GM21423 (cell line): Measurements from ENCODE around the gene GALNTL6.
"Not testable (repeated sequence)": the region's sequence is repeated elsewhere in the genome, so short reads cannot be mapped to it uniquely, and the experiment has no call there.

Source experiments
- ATAC-seq: cut with Tn5 transposase; IDR thresholded peaks from one replicate; pipeline ENCODE4 v1.9.1; 2021; ENCODE audit warnings: mild to moderate bottlenecking, moderate library complexity; ENCODE audit not compliant: unreplicated experiment

GALNTL6 gene

DNA sequence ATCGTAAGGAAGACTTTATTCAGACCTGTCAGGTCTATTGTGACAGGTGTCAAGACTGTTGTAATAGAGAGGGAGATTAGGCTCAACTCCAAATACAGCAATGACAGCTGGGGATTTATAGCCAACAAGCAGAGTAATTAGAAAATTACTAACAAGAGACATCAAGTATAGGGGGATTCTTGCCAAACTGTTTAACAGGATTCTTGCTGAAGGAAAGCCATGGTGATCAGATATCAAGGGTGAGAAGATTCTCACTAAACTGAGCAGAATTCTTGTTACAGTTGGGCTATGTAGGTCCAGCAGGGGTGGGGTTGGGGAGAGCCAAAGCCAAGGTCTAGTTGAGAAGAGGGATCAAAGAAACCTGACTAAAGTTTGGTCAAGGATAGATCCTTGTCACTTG lies 894.4 kb downstream of the GALNTL6 start:
- no peak for ATAC-seq

DNA sequence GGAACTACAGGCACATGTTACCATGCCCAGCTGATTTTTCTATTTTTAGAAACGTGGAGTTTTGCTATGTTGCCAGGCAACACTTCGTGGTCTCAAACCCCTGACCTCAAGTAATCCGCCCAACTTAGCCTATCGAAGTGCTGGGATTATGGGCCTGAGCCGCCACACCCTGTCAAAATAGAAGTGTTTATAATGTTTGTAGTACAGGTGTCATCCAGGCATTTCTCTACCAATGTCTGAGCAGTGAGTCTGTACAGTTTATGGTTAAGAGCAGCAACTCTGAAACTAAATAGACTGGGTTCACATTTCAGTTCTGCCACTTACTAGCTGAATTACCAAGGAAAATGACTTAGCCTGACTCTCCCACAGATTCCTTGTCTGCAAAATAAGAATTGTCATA lies 895.0 kb downstream of the GALNTL6 start:
- ATAC-seq = no peak

DNA sequence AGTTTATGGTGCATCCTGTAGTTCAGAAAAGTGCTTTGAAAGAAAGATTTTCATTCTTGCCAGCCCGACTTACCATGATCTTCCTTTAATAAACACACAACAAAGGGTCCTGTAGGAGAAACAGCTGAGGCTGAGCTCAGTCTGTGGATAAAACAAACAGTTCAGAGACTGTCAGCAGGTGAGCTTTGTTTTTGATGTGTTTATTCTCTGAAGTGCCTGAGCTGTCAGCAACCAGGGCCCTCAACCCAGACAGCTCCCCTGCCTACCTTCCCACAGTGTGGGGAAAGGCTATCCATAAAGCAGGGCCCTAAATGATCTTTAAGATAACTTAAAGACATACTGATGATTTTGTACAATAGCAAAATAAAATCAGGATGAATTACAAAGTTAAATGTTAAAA lies 896.2 kb downstream of the GALNTL6 start:
- no peak for ATAC-seq

DNA sequence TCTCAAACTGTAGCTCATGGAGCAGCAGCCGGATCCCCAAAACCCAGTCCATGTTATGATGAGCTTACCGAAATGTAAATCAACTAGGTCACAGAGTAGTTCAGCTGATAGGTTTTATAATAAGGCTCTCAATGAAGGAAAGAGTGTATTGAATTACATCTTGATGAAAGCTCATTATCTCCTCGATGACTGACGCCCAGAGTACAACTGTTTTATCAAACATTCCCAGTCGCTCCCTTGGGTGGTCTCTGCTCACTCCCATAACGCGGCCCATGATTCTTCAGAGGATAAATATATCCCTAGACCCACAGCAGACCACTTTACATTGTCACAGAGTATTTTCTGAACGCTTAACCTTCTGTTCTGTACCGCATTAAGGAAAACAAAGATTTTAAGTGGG lies 903.1 kb downstream of the GALNTL6 start:
- ATAC-seq = no peak

DNA sequence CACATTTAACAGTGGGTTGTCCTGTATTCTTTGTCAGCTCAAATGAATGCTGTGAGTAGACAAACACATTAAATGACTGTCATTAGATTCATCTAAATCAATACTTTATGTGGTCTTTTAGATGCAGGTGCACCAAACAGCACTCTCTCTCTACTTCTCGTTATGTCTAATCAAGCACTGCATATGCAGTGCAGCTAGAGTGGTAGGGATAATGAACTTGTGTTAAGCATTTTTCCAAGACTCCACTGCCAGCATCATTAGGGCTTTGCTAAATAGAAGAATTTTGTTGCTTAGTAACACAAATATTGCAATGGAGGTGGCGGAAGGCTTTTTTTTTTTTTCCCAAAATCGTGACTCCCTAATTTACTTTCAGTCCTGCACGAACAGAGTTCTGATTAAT lies 908.5 kb downstream of the GALNTL6 start:
- ATAC-seq = no peak

DNA sequence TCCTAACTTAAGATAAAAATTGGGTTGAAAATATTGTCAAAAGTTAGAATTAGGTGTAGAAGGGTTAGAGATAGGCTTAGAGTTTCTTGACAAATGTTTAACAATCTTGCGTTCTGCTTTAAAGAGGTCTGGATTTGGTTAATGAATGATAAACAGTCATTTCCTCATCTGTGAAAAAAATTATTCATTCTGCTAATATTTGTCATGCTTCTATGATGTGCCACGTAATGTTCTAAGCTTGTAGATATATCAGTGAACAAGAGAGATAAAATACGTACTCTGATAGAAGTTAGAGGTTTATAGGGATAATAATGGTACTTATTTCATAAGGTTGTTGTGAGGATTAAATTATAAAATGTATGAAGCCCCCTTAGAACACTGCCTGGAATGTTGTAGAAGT lies 912.4 kb downstream of the GALNTL6 start:
- ATAC-seq = no peak

DNA sequence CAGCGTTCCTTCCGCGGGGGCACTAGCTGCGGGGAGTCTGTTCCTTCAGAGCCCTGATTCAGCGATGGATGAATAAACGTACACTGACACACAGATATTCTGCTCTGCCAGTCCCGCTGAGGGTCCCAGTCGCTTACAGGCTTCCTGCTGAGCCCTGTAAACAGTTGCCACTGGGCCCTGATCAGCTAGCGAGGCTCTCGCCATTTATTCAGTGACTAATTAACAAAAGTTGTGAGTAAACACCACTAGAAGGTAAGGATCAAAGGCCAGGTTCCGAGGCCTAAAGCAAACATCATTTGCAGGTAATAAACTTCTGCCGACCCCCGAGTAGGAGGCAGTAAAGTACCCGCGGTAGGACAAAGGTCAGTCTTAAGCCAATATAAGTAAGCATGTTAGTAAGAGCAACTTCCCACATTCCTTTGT lies 912.8 kb downstream of the GALNTL6 start:
- ATAC-seq = no peak

DNA sequence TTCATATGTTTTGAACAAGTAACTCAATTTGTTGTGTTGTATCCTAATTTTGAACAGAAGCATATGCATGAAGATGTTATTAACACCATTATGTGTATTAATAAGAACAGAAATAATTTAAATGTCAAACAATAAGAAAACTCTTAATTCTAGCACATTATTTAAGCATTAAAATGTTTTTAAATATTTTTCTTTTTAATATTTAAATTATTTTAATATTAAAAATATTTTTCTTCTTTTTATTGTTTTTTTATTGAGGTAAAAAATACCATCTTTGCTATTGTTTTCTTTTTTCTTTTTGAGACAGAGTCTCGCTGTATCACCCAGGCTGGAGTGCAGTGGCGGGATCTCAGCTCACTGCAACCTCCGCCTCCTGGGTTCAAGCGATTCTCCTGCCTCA lies 914.4 kb downstream of the GALNTL6 start:
- no peak for ATAC-seq

DNA sequence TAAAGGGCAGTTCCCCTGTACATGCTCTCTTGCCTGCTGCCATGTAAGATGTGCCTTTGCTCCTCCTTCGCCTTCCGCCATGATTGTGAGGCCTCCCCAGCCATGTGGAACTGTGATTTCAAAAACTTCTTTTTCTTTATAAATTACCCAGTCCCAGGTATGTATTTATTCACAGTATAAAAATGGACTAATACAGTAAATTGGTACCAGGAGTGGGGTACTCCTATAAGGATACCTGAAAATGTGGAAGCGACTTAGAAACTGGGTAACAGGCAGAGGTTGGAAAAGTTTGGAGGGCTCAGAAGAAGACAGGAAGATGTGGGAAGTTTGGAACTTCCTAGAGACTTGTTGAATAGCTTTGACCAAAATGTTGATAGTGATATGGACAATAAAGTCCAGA lies 920.4 kb downstream of the GALNTL6 start:
- not testable (repeated sequence) for ATAC-seq

DNA sequence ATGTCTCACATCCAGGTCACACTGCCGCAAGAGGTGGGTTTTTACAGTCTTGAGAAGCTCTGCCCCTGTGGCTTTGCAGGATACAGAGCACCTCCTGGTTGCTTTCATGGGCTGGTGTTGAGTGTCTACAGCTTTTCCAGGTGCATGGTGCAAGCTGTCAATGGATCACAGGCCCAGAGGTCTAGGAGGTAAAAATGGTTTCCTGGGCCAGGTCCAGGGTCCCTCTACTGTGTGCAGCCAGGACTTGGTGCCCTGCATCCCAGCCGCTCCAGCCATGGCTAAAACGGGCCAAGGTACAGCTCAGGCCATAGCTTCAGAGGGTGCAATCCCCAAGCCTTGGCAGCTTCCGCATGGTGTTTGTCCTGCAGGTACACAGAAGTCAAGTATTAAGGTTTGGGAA lies 921.4 kb downstream of the GALNTL6 start:
- no peak for ATAC-seq

DNA sequence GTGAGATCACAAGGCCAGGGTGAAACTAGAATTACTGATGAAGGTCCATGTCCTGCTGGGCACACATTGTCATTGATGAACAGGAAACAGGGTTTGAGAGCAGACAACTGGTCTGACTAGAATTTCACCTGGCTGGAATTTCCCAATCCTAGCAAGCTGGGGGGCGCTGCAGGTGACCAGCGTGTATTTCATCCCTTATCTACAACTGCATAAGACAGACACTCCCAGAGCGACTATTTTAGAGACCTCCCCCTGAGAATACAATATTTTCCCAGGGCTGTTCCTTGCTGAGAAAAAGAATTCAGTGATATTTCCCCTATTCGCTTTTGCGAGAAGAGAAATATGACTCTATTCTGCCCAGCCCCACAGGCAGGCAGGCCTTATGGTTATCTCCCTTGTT lies 922.8 kb downstream of the GALNTL6 start:
- ATAC-seq = no peak

DNA sequence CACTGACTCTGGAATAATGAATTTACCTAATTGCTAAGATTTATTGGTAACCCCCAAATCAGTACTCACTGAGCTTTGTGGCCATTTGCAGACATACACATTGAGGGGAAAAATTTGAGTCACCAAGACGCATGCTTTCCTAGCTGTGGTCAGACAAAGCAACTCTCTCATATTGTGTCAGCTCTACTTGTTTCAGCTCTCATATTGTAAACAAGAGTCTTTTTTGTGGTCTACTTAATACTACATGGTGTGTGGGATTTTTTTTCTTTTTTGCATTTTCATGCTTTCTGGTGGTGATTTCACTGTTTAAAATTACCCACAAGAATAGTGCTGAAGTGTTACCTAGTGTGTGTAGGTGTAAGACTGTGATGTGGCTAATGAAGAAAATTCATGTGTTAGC lies 927.2 kb downstream of the GALNTL6 start:
- ATAC-seq = peak; percentile 95

DNA sequence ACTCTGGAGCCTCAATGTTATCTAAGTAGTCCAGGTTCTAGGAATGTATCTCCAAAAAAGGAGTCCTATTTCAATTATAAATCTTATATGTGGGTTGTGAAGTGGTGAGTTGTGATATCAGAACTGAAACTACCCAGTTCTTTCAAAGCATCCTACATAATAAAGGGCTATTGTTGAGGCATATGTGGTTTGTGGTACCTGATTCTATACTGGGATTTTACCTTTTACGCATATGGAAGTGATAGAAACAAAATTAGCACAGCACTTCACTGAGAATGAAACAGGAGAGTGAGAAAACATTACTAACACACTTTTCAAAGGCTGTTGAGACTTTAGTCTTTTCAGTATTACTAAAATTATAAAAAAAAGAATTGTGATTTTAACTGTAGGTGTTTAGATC lies 937.7 kb downstream of the GALNTL6 start:
- ATAC-seq = peak; percentile 99

DNA sequence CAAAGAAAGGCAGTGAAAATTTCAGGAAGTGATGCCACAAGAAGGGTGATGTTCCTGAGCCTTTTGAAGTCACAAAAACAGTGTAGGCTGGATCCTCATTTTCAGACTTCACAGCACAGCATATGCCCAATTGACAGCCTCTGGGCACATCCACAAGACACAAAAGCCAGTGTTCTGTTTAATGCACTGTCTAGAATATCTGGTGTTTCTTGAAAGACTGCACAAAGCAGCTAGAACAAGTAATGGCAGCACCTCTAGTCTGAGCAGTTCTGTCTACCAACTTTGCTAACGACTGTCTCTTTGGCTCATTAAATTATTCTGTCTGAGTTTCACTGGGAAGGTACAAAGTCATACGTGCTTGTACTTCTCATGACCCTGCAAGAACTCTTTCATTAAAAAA lies 938.3 kb downstream of the GALNTL6 start:
- ATAC-seq = no peak

DNA sequence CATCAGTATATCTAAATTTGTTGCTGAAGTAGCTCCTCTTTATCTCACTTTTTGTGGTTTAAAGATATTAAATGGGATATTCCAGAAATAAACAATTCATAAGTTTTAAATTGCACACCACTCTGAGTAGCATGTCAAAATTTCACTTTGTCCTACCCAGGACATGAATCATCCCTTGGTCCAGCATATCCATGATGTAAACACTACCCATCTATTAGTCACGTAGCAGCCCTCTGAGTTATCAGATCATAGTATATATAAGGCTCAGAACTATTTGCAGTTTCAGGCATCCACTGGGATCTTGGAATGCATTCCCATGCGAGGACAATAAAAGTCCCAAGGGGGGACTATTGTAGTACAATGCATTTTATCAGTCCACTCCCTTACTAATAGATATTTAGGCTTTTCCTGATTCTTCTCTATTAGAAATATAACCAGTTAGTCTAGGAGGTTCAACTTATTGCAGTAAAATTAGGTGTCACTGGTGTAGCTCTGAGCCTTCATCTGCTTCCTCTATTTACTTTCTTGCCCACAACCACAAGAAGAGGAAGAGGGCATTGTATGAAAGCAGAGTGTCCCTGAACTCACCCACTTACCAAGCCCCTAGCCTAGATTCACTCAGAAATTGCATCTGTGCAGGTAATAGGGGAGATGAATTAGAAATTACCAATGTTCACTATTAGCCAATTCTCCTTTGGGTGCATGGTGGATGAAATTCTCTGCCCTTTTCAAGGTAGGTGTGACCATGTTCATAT lies 945.6 kb downstream of the GALNTL6 start:
- ATAC-seq = no peak

DNA sequence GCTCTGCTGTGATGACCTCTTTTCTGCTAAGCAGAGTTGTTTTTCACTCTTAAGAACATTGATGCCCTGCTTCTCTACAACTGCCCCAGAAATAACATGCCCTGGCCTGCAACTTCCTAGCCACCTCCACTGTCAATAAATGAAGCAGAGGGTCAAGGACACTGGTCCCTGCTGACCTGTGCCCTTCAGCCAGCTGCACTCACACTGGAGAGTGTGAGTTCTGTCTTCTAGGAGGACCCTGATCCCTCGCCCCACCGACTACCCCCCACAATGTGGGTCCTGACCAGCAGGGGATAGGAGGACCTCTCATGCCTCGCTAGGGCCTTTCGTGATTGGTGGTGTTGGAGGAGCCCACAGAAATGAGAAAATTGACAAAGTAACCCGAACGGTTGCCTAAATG lies 947.3 kb downstream of the GALNTL6 start:
- no peak for ATAC-seq

DNA sequence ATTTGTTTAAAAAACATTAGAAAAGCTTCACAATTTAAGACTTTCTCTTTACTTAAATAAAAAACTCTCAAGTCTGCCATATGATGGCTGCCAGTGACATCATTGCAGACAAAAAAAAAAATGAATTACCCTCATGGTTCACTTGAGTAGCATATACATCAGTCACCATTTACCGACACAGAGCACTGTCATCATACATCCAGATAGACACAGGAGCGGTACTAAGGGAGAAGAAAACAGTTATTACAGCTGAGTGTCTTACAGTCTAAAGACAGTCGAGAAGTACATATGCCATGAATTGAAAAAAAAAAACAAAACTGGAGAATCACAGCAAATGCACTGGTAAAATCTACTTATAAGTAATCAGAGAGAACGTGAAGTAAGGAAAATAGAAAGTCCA lies 949.7 kb downstream of the GALNTL6 start:
- no peak for ATAC-seq

DNA sequence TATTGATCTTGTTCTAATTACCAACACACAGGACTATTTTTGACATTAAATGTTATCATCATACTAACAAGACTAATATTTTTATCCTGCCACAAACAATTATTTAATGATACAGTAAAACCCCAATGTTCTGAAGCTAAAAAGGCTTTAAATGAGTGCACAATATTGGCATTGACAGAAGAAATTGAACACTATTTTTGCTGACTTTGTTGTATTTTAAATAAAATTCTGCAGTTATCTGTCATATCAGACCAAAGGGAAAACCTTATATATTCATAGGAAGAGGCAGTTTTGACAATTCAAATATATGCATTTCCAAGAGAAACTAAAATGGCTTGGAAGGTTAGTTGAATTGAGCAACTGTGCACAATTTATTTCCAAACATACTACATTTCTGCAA lies 957.6 kb downstream of the GALNTL6 start:
- ATAC-seq = no peak

DNA sequence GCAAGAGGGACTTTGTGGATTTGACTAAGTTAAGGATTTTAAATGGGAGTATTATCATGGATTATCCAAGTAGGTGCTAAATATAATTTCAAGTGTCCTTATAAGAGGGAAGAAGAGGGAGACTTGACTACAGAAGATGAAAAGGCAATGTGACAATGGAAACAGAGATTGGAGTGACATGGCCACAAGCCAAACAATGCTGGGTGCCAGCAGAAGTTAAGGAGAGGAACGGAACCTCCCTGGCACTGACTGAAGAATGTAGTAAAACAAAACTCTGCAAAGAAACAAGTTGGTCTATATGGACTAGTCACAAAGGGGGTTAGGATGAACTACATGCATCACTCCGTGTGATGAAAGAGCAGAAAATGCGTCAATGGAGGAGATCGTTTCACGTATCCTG lies 959.6 kb downstream of the GALNTL6 start:
- ATAC-seq = no peak

DNA sequence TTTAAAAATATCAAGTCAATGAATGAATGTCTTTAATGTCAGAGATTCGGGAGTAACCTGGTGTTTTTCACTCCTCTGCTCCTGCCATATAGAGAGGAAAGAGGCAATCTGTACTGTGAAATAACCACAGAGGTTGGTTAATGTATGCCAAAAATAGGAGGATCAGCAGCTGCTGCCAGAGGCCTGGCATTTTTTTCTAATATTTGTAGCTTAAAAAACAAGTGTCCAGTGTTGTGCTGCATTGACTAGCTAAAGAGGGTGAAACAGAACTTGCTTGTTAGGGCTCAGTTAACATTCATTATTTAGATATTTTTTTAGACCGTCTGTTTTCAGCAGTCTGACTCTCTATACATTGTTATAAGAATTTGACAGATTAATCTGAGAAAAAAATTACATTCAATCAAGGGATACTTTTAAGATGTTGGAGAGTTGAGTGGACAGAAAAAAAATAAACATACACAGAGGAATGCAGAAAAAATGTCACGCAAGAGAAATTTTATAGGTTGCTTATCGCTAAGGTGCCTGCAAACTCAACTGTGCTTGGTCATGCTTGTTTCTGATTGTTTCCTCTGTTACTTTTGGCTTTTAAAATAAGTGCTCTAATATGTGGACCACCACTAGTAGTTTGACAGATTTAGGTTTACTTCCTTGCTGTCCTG lies 963.1 kb downstream of the GALNTL6 start:
- ATAC-seq = no peak

DNA sequence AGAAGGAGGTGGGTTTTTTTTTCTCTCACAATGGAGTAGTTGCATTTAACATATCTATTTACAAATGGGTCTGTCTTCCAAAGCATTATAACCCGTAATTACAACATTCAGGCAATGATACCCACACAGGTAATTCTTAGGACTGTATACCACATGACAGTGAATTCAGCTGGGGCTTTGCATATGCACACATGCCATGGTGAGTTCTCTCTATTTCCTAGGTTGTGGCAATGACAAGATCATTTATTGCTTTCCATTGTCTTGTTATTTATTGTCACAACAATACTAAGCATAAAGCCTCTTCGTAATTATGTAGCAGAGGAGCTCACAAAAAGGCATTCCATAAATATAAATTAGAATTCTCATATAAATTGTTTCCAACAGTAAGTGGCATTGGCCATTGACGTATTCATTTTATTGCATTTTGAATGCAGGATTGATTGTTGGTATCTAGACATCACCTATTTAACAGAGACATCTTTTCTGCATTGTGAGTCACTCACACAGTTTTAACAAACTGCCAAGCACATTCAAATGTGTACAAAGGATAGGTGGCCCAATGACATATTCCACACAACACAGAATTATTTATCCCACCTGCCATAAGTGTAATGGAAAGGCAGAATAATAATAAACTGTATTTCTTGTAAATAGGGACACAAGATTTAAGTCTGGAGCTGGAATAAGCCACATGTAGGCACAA lies 964.7 kb downstream of the GALNTL6 start:
- no peak for ATAC-seq

DNA sequence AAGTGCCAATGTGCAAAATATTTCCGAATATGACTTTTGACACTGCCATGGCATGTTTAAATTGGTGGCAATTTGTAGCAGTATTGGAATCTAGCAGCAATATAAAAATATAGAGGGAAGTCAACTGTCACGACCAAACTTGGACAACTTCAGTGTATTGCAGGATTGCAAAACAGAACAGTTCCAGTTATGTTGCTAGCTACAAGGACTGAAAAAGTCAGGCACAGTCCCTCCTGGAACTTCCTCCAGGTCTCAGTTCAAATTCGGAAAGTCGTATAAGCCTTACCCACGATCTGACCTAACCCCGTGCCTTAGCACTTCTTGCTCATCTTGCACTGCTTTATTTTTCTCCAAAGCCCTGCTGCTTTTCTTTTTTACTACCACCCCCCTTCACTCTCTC lies 965.4 kb downstream of the GALNTL6 start:
- ATAC-seq = no peak
